NCI-H69 (cell line): ENCODE measurements around the gene MTHFD1.
"Not testable (repeated sequence)": the region's sequence is repeated elsewhere in the genome, so short reads cannot be mapped to it uniquely, and the experiment has no call there.

Source experiments
- DNase-seq: peaks from one replicate; lab custom pipeline; 2025; lab: John Stamatoyannopoulos, UW

The MTHFD1 gene

DNA sequence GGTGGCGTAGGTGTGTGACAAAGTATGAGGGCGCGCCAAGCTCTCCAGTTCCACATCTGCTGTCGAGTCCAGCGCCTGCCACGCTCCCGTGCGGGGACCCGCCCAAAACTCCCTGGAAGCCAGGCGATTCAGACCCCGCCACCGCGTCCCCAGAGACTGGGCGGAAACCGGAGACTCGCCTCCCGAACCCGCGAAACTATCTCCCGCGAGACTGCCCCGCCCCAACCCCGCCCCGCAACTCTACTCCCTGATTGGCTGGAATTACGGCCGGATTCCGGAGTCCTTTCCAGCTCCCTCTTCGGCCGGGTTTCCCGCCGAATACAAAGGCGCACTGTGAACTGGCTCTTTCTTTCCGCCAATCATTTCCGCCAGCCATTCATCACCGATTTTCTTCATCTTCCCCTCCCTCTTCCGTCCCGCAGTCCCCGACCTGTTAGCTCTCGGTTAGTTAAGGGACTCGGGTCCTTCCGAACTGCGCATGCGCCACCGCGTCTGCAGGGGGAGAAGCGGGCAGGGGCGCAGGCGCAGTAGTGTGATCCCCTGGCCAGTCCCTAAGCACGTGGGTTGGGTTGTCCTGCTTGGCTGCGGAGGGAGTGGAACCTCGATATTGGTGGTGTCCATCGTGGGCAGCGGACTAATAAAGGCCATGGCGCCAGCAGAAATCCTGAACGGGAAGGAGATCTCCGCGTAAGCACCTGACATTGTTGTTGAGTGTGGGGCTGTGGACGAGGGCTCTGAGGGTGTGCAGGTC is at the start of gene MTHFD1:
TSS of gene MTHFD1 (plus strand) at position 572 of the 751 bp plus-strand sequence. CDS start at position 647, 75 bp downstream.
- peak; percentile 100 for DNase-seq

DNA sequence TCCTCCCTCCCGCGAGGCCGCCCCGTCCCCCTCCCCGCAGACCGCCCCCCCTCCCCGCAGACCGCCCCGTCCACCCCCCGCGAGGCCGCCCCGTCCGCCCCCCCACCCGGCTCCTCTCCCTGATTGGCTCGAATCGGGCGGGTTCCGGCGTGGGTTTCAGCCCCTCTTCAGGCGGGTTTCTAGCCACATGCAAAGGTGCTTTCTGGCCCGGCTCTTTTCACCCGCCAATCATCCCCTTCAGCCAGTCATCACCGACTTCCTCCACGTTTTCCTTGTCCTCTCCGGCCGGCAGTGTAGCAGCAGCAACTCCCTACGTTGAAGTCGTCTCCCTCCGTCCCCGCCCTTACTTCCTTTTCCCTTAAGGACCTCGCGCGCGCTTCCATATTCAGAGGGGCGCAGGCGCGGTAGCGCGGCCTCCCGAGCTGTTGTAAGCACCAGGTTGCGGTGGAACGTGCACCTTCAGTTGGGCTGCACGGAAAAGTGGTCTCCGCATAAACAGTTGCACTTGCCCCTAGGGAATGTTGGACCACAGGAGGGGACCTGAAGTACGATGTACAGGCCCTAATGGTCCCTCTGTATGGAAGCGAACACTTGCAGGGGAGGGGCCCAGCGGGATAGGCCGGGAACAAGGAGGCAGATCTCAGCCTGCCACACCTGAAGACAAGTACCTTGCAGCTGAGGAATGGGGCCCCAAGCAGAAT is 49.4 kb upstream of the MTHFD1 start:
- DNase-seq, result peak; percentile 100

DNA sequence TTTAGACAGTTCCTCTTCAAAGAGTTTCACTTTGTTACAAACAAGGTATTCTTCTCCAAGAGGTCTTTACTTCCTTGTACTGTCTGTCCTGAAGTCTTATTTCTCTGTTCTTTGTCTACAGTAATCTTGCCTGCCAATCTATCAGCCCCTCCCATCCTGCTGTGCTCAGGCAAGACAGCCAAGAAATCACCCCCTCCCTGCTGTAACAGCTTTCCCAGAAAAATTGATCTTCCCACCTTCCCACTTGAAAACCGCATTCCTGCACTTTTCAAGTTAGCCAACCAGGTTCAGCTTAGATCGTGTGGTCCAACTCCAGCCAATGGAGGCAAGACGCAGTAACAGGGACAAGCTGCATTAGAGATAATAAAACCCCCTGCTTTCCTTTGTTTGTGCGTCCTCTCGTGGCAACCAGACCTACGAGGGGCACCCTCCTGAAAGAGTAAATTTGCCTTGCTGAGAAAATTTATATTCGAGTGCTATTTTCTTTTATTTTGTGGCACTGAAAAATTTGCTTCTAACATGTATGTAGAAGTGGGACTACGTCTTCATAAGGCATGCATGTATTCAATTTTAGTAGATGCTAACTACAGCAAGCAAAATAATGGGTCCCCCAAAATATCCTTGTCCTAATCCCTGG is 47.5 kb upstream of the MTHFD1 start:
- no peak for DNase-seq

DNA sequence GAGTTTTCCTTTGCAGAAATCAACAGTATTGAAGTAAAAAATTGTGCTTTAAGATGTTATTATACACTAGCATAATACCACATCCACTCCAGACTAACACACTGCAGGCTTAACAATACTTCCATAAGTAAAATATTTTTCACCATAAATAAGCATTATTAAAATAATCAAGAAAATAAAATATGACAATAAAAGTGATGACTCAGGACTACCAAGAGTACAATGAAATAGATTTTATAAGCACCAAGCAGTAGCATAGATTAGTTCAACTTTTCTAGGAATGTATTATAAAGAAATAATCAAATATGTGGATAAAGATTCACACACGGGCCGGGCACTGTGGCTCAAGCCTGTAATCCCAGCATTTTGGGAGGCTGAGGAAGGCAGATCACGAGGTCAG is 40.4 kb upstream of the MTHFD1 start:
- no peak for DNase-seq

DNA sequence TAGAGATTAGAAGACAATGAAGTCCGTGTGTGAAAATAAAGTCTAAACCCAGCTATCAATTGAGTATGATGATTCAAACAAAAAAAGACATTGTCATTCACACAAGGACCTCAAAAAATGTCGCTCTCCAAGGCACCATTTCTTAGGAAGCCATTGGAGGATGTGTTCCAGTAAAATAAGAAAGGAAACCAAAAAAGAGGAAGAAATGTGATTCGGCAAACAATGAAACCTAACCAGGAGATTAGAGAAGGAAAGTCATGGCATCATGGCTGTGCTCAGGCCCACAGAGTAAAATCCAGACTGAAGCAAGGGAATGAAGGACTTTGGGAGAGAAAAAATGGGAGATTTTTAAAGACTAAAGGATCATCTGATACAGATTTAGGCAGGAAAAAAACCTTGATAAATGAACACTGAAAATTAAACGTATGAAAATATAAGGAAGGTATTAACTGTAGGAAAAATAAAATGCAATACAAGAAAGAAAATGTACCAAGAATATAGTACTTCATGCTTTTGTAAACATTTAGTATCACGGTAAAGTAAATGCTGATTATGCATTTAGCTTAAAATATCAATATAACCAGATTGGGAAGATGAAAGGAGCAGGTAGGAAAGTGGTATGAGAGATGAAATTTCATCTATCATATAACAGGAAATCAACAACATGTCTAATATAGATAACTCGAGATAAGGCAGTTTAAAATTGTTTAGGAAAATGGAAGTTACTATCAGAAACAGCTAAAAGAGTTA is 38.2 kb upstream of the MTHFD1 start:
- DNase-seq, result no peak

DNA sequence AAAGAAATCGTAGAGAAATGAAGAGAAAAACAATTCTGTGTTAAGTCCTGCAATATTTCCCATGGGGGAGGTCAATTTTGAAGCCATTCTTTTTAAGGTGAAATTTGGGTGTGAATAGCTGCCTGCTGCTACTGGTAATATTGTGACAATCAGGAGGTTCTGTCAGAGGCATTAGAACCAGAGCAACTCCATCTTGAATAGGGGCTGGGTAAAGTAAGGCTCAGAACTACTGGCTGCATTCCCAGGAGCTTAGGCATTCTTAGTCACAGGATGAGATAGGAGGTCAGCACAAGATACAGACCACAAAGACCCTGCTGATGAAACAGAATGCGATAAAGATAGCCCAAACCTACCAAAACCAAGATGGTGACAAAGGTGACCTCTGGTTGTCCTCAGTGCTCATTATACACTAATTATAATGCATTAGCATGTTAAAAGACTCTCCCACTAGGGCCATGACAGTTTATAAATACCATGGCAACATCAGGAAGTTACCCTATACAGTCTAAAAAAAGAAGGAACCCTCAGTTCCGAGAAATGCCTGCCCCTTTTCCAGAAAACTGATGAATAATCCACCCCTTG is 24.8 kb upstream of the MTHFD1 start:
- no peak for DNase-seq

DNA sequence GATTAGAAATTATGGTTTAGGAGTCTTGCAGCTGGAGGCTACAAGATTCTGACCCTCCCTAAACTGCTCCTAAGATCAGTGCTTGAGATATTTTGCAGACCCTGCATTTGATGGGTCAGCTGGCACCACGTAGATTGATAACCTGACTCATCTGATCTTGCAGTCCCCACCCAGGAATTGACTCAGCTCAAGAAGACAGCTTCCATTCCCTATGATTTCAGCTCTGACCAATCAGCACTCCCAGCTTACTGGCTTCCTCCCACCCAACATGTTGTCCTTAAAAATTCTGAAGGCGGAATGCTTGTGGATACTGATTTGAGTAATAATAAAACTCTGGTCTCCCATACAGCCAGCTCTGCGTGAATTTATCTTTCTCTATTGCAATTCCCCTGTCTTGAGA is 23.2 kb upstream of the MTHFD1 start:
- no peak for DNase-seq

DNA sequence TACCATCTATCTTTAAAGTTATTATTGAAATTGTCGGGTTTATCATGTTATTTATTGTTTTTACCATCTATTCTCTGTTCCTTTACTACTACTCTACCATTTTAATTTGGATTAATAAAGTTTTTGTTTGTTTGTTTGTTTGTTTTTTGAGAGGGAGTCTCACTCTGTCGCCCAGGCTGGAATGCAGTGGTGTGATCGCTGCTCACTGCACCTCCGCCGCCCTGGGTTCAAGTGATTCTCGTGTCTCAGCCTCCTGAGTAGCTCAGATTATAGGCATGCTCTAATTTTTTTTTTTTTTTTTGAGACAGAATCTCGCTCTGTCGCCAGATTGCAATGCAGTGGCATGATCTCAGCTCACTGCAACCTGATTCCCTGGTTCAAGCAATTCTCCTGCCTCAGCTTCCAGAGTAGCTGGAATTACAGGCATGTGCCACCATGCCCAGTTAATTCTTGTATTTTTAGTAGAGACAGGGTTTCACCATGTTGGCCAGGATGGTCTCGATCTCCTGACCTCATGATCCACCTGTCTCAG is 22.7 kb upstream of the MTHFD1 start:
- not testable (repeated sequence) for DNase-seq

DNA sequence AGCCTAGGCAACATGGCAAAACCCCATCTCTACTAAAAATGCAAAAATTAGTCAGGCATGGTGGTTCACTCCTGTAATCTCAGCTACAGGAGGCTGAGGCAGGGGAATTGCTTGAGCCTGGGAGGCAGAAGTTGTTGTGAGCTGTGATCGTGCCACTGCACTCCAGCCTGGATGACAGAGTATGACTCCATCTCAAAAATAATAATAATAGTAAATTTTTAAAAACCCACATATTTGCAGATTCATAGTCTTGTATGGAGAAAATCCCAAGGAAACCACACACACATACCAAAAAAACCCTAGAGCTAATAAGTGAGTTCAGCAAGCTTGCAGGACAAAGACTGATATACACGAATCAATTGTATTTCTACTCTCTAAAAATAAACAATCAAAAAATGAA is 19.0 kb upstream of the MTHFD1 start:
- no peak for DNase-seq

DNA sequence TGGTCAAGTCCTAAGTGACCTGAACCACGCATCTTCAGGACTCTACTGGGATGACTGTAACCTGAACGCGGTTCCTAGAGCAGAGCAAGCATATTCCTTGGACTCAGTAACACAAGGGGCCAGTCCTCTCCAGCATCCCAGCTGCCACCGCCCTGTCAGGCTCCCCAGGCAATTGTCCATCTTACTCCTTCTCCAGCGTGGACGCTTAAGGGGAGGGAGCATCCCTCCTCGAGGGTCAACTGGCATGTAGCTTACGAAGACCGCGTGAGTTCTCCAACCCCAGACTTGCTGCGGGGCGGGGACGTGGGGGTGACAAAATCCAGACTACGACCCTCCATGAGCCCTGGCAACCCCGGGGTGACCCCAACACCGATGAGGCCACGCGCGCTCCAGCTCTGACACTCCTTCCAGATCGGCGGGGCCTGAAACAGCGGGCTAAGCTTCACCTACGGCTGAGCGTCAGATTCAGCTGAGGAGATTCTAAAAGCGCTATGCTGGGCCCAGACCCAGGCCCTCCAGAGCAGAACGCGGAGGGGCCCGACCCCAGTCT is 846 bp upstream of the MTHFD1 start:
- DNase-seq, result peak; percentile 81

DNA sequence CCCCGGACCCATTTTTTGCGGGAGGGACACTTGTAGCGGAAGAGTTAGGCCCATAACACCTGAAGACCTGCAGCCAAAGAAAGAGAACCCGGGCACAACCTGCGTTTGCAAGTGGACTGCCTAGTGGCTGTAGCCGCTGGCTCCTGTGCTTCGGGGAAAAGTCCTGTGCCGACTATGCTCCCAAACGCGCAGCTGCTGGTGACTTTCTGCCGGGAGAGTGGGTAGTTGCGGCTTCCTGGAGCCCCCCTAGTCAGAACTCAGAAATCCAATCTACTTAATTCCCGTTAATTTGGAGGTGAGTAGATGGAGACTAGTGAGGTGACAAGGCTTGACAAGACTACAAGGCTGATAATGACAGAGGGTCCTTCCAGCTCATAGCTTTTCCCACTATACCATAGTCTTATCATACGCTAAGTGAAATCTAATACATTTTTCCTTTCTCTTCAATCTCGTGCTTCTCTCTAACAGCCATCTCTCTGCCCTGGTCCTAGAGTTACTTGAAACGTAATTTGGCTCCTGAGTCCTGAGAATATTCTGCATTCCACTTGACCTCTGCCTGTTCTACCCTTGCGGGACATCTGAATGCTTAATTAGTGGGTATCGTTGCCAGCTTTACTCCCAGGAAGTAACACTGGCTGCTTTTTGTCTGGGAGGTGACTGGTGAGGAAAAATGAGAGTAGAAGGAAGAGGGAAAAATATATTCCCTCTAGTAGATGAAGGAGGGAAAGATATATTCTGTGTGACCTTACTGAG is 556 bp downstream of the MTHFD1 start:
- peak; percentile 88 for DNase-seq

DNA sequence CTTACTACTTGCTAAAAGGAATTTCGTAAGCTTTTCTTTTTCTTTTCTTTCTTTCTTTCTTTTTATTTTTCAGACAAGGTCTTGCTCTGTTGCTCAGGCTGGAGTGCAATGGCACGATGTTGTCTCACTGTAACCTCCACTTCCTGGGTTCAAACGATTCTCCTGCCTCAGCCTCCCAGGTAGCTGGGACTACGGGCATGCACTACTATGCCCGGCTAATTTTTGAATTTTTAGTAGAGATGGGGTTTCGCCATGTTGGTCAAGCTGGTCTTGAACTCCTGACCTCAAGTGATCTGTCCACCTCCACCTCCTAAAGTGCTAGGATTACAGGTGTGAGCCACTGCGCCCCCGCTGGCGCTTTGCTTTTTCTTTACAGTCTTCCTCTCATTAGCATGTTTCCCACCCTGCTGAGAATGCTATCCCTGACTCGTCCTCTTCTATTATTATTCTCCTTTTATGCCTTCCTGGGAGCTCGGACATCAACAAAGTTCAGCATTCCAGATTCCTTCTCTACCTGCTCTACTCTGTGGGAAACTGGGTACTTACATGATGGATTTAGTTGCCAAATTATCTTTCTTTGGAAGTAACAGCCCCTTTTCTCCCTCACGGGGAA is 3.1 kb downstream of the MTHFD1 start:
- no peak for DNase-seq

DNA sequence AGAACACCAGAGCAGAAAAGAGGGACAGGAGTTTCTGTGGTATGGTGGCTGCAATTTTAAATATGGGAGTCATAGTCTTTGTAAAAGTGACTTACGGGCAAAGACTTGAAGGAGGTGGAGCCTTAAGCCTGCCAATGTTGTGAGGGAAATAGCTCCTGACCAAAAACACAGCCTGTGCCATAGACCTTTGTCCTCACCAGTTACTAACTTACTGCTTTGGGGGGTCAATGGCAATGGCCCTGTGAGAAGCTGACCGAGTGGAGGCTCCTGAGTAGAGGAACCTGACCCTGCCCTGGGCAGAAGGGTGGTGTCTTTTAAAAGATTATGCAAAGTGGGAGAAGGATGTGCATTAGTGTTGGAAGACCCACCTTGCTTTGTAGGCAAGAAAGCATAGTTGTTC is 3.8 kb downstream of the MTHFD1 start:
- DNase-seq, result no peak

DNA sequence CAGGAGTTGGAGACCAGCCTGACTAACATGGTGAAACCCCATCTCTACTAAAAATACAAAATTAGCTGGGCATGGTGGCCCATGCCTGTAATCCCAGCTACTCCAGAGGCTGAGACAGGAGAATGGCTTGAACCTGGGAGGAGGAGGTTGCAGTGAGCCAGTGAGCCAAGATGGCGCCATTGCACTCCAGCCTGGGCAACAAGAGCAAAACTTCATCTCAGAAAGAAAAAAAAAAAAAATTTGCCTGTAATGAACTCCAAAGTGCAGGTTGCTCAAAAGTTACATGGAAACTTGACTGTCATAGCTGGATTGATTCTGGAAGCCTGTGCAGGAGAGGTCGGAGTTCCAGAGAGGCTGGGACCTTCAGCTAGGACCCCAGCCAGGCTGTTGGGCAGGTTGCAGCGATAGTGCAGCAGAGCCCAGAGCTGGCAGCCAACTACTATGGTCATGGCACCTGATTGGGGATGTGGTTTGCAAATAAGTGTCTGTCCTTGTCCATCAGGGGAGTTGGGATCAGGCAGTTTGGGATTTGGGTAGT is 5.1 kb downstream of the MTHFD1 start:
- not testable (repeated sequence) for DNase-seq

DNA sequence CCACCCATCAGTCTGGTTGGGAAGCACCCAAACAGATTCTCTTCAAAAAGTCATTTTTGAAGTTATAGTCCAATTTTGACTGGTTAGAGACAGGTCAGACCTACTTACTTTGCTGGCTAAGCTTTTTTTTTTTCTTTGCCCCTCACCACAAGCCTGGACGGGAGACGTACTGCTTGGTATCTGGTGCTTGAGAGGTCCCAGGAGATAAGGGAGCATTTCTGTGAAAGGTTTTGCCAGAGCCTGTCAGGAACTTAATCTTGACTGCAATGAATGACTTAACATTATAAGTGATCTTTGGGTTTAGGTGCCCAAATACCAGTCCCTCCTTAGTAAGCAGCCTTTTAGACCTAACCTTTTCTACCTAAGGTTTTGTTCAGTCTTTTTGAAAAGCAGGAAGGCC is 6.3 kb downstream of the MTHFD1 start:
- no peak for DNase-seq

DNA sequence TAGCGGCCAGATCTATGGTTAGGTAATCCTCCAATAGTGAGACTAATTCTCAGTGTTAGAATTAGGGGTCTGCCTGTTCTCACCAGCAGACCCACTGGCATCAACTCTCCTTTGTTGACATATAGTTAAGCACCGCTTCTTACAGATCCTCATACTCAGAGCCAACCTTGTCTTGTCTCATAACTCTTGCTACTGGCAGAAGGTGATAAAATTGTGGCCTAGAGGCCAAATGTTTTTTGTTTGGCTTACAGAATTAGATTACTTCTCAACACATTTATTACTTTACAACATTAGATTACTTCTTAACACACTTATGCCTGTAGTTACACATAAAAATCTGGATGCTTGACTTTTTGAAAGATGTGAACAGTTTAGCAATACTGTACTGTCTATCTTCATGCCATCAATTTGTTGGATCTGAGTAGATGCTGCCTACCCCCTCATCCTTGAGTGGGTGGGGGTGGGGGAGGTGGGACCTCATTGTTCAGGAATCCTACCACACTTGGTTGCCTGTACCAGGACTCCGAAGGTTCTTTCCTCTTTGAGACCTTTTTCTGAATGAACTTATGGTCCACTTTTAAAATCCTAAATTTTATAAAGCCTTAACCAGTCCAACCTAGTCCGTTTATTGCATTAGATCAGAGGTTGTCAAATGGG is 7.0 kb downstream of the MTHFD1 start:
- no peak for DNase-seq

DNA sequence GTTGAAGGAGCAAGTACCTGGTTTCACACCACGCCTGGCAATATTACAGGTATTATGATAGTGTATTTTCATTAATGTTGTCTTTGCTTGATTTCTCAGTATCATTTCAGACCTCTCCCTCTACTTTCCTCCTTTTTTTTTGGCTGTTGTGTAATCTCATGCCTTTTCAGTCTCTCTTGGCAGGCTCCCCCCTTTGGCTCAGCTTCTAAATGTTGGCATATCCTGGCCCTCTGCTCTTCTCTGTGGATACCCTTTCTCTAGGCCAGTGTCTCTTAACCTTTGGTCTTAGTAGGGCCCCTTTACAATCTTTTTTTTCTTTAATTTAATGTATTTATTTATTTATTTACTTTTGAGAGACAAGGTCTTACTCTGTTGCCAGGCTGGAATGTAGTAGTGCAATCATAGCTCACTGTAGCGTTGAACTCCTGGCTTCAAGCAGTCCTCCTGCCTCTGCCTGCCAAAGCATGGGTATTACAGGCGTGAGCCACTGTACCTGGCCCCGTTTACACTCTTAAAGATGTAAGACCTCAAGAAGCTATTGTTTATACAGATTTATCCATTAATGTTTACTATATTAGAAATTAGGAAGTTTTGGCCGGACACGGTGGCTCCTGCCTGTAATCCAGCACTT is 12.8 kb downstream of the MTHFD1 start:
- no peak for DNase-seq

DNA sequence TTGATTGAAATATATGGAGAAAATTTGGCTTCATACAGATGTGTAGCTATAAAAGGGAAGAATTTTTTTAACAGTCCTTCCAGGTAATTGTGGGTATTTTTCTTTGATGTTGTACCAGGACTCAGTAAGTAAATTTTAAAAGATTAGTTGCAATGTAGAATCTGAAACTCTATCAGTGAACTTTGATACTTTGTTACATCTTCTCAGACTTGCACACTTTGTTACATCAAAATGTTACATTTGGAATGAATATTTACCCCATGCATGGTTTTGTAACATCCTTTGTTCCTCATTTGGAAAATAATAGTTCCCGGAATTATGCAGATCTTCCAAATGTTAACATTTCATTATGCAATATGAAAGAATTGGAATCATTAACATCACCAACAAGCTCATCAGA is 13.8 kb downstream of the MTHFD1 start:
- no peak for DNase-seq

DNA sequence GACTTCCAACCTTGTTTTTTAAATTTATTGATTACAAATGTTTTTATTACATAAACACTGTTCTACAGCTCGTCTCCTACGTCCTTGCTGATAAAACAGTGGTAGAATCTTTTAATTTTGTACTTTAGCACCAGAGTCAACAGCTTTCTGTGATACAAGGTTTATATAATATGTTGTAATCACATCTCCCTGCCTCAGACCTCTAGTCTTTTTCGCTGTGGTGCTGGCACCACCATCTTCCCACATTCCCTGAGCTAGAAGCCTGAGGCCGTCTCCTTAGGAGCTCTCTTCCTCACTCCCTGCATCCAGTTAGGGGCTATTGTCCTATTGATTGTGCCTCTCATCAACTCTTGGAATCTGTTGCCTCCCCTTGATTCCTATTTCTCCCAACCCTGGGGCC is 17.1 kb downstream of the MTHFD1 start:
- no peak for DNase-seq
